ENCODE data around the gene RUNX1. TPM values are rescaled to one million over a fixed set of nuclear protein-coding genes. Genes with fewer than 3 reads are reported as not detected.

Gene RUNX1
- total RNA-seq, 2 donors from 2014 or later, result 4.9 to 12.5 TPM

- H3K4me3 ChIP-seq, result no peak overlapping the region
- no peaks in the 10 kb centered on the region for H3K36me3 ChIP-seq (replicated peaks in 1 of 2; ENCODE audit: insufficient read depth in 1 of 2, low read depth in 2 of 2)
- no peaks in the 10 kb centered on the region for H3K9me3 ChIP-seq
- TF ChIP-seq POLR2A (IDR thresholded peaks at IDR 0.05) (no peak), CTCF (IDR thresholded peaks at IDR 0.05) (no peak)
- no peaks in the 10 kb centered on the region for H3K4me1 ChIP-seq
- no peak overlapping the region for H3K27ac ChIP-seq
- intact Hi-C loops (cut with DNase I), result no loop called here
- 38 to 51% methylated on average over 7 of the region's 7 CpGs for WGBS, 2 donors
- DNase-seq (no peak), ATAC-seq (no peak)
- no peaks in the 10 kb centered on the region for H3K27me3 ChIP-seq
Measured at GRCh38 chr21:34808569-34809204, 240.4 kb downstream of the RUNX1 start.

GRCh38 chr21:34807881-34808568 lies 241.1 kb downstream of the RUNX1 start:
- peak; percentile 21 for ATAC-seq
- no peaks in the 10 kb centered on the region for H3K4me1 ChIP-seq

GRCh38 chr21:34807146-34807880 lies 241.8 kb downstream of the RUNX1 start:
- TF ChIP-seq POLR2A (IDR thresholded peaks at IDR 0.05) (no peak), CTCF (IDR thresholded peaks at IDR 0.05) (no peak)
- Histone ChIP-seq H3K9me3 (no peaks in the 10 kb centered on the region), H3K27ac (peak overlapping the region in 1 of 4 donors; percentile 28), H3K27me3 (no peaks in the 10 kb centered on the region), H3K4me1 (peaks cover 2% of the 10 kb centered on the region), H3K36me3 (replicated peaks in 1 of 2; ENCODE audit: insufficient read depth in 1 of 2, low read depth in 2 of 2) (no peaks in the 10 kb centered on the region), H3K4me3 (no peak overlapping the region)
- no peak for ATAC-seq
- 70 to 87% methylated on average over 6 to 7 of the region's 7 CpGs for WGBS, 2 donors
- intact Hi-C loops (cut with DNase I), result no loop called here
- DNase-seq, result no peak

More at GRCh38 chr21:34807881-34808568, 241.1 kb downstream of the RUNX1 start:
- no peak overlapping the region for H3K4me3 ChIP-seq
- WGBS, 2 donors, result 77 to 79% methylated on average over 11 to 15 of the region's 15 CpGs
- intact Hi-C loops (cut with DNase I), result no loop called here
- H3K27ac ChIP-seq, result peak overlapping the region in 1 of 4 donors; percentile 28
- no peaks in the 10 kb centered on the region for H3K36me3 ChIP-seq (replicated peaks in 1 of 2; ENCODE audit: insufficient read depth in 1 of 2, low read depth in 2 of 2)
- peak in 1 of 4 donors; percentile 38 for DNase-seq
- no peaks in the 10 kb centered on the region for H3K27me3 ChIP-seq
- no peaks in the 10 kb centered on the region for H3K9me3 ChIP-seq
- TF ChIP-seq CTCF (IDR thresholded peaks at IDR 0.05), result no peak
- TF ChIP-seq POLR2A (IDR thresholded peaks at IDR 0.05), result no peak

- no peaks in the 10 kb centered on the region for H3K27me3 ChIP-seq
- ATAC-seq (no peak), DNase-seq (no peak)
- no peaks in the 10 kb centered on the region for H3K9me3 ChIP-seq
- WGBS, 2 donors, result 84 to 86% methylated on average over 3 of the region's 3 CpGs
- H3K36me3 ChIP-seq (replicated peaks in 1 of 2; ENCODE audit: insufficient read depth in 1 of 2, low read depth in 2 of 2), result no peaks in the 10 kb centered on the region
- no peak overlapping the region for H3K27ac ChIP-seq
- peaks cover 4% of the 10 kb centered on the region for H3K4me1 ChIP-seq
- H3K4me3 ChIP-seq, result no peak overlapping the region
- no peak for TF ChIP-seq CTCF (IDR thresholded peaks at IDR 0.05)
- no peak for TF ChIP-seq POLR2A (IDR thresholded peaks at IDR 0.05)
- intact Hi-C loops (cut with DNase I), result no loop called here
Measured at GRCh38 chr21:34806423-34806822, 242.7 kb downstream of the RUNX1 start.
